Activated CD4-positive, alpha-beta T cell treated with anti-CD3 and anti-CD28 coated beads, Interleukin-2, amount 10 ng/mL, durations not matched to agents 7 days and 5 days (primary cell): ENCODE measurements around the gene CDKN2B. TPM values are rescaled to one million over a fixed set of nuclear protein-coding genes. Genes with fewer than 3 reads are reported as not detected.
"Not testable (repeated sequence)": the region's sequence is repeated elsewhere in the genome, so short reads cannot be mapped to it uniquely, and the experiment has no call there.

Source experiments
- CTCF ChIA-PET: fragments of 350-600 bp; sonication (Branson Sonifier 250); formaldehyde crosslinking; loops from one replicate; lab custom pipeline; 2021; ENCODE audit warnings: antibody characterized with exemption; lab: Charles Lee
- POLR2A ChIA-PET: fragments of 350-600 bp; sonication (Branson Sonifier 250); formaldehyde crosslinking; loops from one replicate; lab custom pipeline; 2021; ENCODE audit warnings: antibody characterized with exemption; lab: Charles Lee
- DNase-seq: peaks from one replicate; pipeline ENCODE4 v3.0.0-alpha.2; 2020
- H3K27ac Mint-ChIP-seq: one replicate; pipeline ENCODE4 v1.8.0; 2021; ENCODE audit warnings: mild to moderate bottlenecking, moderate library complexity, mixed read lengths
- H3K27me3 Mint-ChIP-seq: one replicate; pipeline ENCODE4 v1.8.0; 2021; ENCODE audit warnings: mixed read lengths
- H3K36me3 Mint-ChIP-seq: one replicate; pipeline ENCODE4 v1.8.0; 2021; ENCODE audit warnings: low read depth, mixed read lengths
- H3K4me1 Mint-ChIP-seq: one replicate; pipeline ENCODE4 v1.8.0; 2021; ENCODE audit warnings: mixed read lengths
- H3K4me3 Mint-ChIP-seq: one replicate; pipeline ENCODE4 v1.8.0; 2021; ENCODE audit warnings: mild to moderate bottlenecking, moderate library complexity, mixed read lengths
- H3K9me3 Mint-ChIP-seq: one replicate; pipeline ENCODE4 v1.8.0; 2021; ENCODE audit warnings: mixed read lengths
- total RNA-seq, 2 experiments: library from RNA; stranded (reverse); gene quantifications; one replicate each; pipeline ENCODE4 v1.2.3, GENCODE V29; 2021

Gene CDKN2B, protein sequence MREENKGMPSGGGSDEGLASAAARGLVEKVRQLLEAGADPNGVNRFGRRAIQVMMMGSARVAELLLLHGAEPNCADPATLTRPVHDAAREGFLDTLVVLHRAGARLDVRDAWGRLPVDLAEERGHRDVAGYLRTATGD
- total RNA-seq, result under 1 TPM; 0.65 to 0.87 TPM

DNA sequence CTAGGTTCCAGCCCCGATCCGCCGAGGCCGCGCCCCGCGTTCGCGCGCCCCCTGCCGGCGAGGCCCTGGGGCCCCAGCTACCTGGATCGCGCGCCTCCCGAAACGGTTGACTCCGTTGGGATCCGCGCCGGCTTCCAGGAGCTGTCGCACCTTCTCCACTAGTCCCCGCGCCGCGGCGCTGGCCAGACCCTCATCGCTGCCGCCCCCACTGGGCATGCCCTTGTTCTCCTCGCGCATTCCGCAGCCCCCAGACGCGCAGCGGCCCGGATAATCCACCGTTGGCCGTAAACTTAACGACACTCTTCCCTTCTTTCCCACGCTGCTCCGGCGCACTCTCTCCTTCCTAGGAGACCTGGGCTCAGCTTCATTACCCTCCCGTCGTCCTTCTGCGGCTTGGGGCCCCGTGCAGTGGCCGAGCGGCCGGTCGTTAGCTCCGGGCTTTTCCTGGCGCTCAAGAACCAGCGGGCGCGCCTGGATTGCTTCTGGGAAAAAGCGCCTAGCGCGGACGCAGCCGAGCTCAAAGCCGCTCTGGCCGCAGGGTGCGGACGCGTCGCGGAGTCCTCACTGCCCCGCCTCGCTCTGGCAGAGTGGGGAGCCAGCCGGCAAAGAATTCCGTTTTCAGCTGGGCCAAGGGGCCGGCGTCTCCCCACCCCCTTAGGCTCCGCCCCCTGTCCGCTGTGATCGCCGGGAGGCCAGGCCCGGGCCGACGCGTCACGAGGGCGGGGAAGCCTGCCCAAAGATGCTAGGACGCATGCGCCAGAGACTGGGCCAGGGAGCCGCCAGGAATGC lies at the start of gene CDKN2B:
Gene CDKN2B (minus strand): TSS at position 589 of the 789 bp plus-strand sequence. CDS start 352 bp downstream, at position 237.
- H3K9me3 Mint-ChIP-seq, result no peaks in the 10 kb centered on the region
- peaks cover 33% of the 10 kb centered on the region for H3K4me1 Mint-ChIP-seq
- CTCF ChIA-PET, result interaction anchor here (0.6 to 4.1 kb wide), 27 partner anchors 11 to 196 kb away, joined by 3 to 24 read pairs (median 5); partner anchors contain the start of genes CDKN2A and CDKN2B-AS1
- H3K36me3 Mint-ChIP-seq, result peaks cover 5% of the 10 kb centered on the region
- peak; percentile 62 for DNase-seq
- H3K27ac Mint-ChIP-seq, result no peak within 1 kb of the TSS
- POLR2A ChIA-PET, result no interaction called here
- peaks cover 71% of the 10 kb centered on the region for H3K27me3 Mint-ChIP-seq
- peak within 1 kb of the TSS; percentile 75 for H3K4me3 Mint-ChIP-seq

GRCh38 chr9:22057972-22058371 lies 48.9 kb upstream of the CDKN2B start:
- POLR2A ChIA-PET, DNase-seq, H3K27ac Mint-ChIP-seq, H3K4me3 Mint-ChIP-seq, CTCF ChIA-PET: not testable (repeated sequence)
- peaks cover 10% of the 10 kb centered on the region for H3K9me3 Mint-ChIP-seq
- H3K27me3 Mint-ChIP-seq, result peaks cover 31% of the 10 kb centered on the region
- peaks cover 18% of the 10 kb centered on the region for H3K4me1 Mint-ChIP-seq
- peaks cover 17% of the 10 kb centered on the region for H3K36me3 Mint-ChIP-seq

GRCh38 chr9:22056402-22056801 lies 47.3 kb upstream of the CDKN2B start:
- CTCF ChIA-PET, result interaction anchor here (1.0 kb wide), 1 partner anchor 8 kb away, joined by 3 read pairs; no protein-coding TSS in a partner anchor
- Mint-ChIP-seq H3K4me3 (no peak overlapping the region), H3K36me3 (peaks cover 22% of the 10 kb centered on the region), H3K9me3 (peaks cover 10% of the 10 kb centered on the region), H3K27me3 (peaks cover 23% of the 10 kb centered on the region), H3K27ac (no peak overlapping the region), H3K4me1 (peaks cover 33% of the 10 kb centered on the region)
- no peak for DNase-seq
- POLR2A ChIA-PET, result no interaction called here

DNA sequence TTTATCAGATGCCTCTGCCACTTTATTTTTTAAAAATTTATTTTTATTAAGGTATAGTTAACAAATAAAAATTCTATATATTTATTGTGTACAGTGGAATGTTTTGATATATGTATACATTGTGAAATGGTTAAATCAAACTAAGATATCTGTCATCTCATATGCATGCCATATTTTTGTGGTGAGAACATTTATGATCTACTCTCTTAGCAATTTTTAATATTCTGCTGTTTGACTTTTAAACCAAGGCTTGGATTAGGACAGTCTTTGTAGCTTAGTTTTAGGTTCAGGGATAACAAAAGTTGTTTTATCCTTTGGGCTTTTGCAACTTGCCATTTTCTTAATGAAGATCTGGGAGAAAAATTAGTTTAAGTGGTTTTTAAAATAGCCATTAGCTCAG lies 46.0 kb upstream of the CDKN2B start:
- H3K4me1 Mint-ChIP-seq, result peaks cover 45% of the 10 kb centered on the region
- POLR2A ChIA-PET, result no interaction called here
- H3K36me3 Mint-ChIP-seq, result peaks cover 32% of the 10 kb centered on the region
- peaks cover 10% of the 10 kb centered on the region for H3K9me3 Mint-ChIP-seq
- no peak overlapping the region for H3K4me3 Mint-ChIP-seq
- DNase-seq, result no peak
- no peak overlapping the region for H3K27ac Mint-ChIP-seq
- CTCF ChIA-PET, result no interaction called here
- peaks cover 17% of the 10 kb centered on the region for H3K27me3 Mint-ChIP-seq

- no peak for DNase-seq
- Mint-ChIP-seq H3K36me3 (peaks cover 32% of the 10 kb centered on the region), H3K27ac (no peak overlapping the region), H3K27me3 (peaks cover 17% of the 10 kb centered on the region), H3K4me1 (peaks cover 46% of the 10 kb centered on the region), H3K9me3 (peaks cover 10% of the 10 kb centered on the region), H3K4me3 (no peak overlapping the region)
- POLR2A ChIA-PET, result no interaction called here
- CTCF ChIA-PET, result no interaction called here
Measured at GRCh38 chr9:22054529-22054928, 45.4 kb upstream of the CDKN2B start.

- CTCF ChIA-PET, result interaction anchor here (1.2 to 1.6 kb wide), 2 partner anchors 13 to 16 kb away, joined by 4 read pairs; no protein-coding TSS in a partner anchor
- Mint-ChIP-seq H3K4me1 (peaks cover 48% of the 10 kb centered on the region), H3K36me3 (peaks cover 33% of the 10 kb centered on the region)
Measured at GRCh38 chr9:22054076-22054475, 45.0 kb upstream of the CDKN2B start.

GRCh38 chr9:22053178-22053577 lies 44.1 kb upstream of the CDKN2B start:
- Mint-ChIP-seq H3K9me3 (peaks cover 1% of the 10 kb centered on the region), H3K27ac (peak overlapping the region; percentile 6), H3K4me1 (peaks cover 47% of the 10 kb centered on the region), H3K4me3 (no peak overlapping the region), H3K36me3 (peaks cover 30% of the 10 kb centered on the region), H3K27me3 (peaks cover 20% of the 10 kb centered on the region)
- CTCF ChIA-PET, result interaction anchor here (0.6 to 1.6 kb wide), 5 partner anchors 11 to 45 kb away, joined by 3 to 5 read pairs (median 4); no protein-coding TSS in a partner anchor
- POLR2A ChIA-PET, result no interaction called here
- DNase-seq, result no peak

More at GRCh38 chr9:22054076-22054475, 45.0 kb upstream of the CDKN2B start:
- no peak for DNase-seq
- POLR2A ChIA-PET, result no interaction called here
- H3K9me3 Mint-ChIP-seq, result peaks cover 10% of the 10 kb centered on the region
- no peak overlapping the region for H3K4me3 Mint-ChIP-seq
- peaks cover 19% of the 10 kb centered on the region for H3K27me3 Mint-ChIP-seq
- H3K27ac Mint-ChIP-seq, result no peak overlapping the region

DNA sequence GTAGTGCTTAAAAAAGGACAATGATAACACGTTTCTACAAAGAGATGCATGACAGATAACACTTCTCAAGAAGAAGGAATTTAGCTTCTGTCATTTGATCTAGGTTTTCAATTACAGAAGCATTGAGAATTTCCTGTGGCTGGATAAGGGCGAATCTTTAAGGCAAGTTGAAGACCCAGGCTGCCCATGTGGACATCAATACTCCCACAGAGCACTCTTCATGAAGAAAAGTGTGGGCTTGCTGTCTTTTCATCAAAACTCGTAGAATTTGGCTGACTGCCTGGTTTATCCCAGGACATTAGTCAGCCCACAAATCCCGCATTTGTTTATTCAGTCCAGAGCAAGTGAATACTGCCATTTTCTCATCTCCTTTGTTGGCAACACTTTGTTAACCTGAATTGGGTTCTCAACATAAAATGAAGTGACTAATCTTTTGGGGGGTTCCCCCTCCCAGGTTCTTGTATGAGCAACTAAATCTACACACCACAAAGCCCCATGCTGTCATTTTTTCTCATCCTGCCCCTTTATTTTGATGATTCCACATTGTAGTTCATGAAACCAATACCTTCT lies 43.4 kb upstream of the CDKN2B start:
- Mint-ChIP-seq H3K4me3 (no peak overlapping the region), H3K4me1 (peaks cover 46% of the 10 kb centered on the region), H3K27me3 (peaks cover 21% of the 10 kb centered on the region), H3K27ac (peak overlapping the region; percentile 6), H3K9me3 (no peaks in the 10 kb centered on the region), H3K36me3 (peaks cover 29% of the 10 kb centered on the region)
- DNase-seq, result peak; percentile 33
- POLR2A ChIA-PET, result no interaction called here
- CTCF ChIA-PET, result interaction anchor here (0.8 to 1.6 kb wide), 4 partner anchors 11 to 15 kb away, joined by 4 to 5 read pairs (median 4); no protein-coding TSS in a partner anchor

DNA sequence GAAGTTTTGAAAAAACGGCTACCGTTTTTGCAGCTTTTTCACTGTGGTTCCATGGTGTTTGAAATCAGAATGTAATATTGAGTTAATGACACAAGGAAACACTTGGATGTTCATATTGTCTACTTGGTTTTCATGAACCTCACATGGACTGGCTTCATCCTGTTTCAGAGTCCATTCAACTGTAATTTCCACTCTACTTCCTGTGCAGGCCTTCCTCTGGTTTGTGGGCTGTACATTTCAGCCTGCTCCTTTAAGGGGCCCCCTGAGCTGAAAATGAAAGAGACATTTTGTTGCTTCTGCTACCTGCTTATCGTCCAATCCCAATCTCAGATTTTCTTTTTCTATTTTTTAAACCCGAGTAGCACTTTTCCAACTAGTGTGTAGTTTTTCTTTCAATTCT lies 41.8 kb upstream of the CDKN2B start:
- Mint-ChIP-seq H3K9me3 (no peaks in the 10 kb centered on the region), H3K4me1 (peaks cover 55% of the 10 kb centered on the region), H3K27ac (peak overlapping the region; percentile 64), H3K36me3 (peaks cover 24% of the 10 kb centered on the region), H3K27me3 (peaks cover 31% of the 10 kb centered on the region), H3K4me3 (peak overlapping the region; percentile 19)
- peak; percentile 21 for DNase-seq
- CTCF ChIA-PET, result interaction anchor here (0.6 kb wide), 1 partner anchor 12 kb away, joined by 3 read pairs; no protein-coding TSS in a partner anchor
- POLR2A ChIA-PET, result interaction anchor here (0.6 kb wide), 1 partner anchor 121 kb away, joined by 3 read pairs; no protein-coding TSS in a partner anchor

GRCh38 chr9:22049411-22049810 lies 40.3 kb upstream of the CDKN2B start:
- H3K9me3 Mint-ChIP-seq, result no peaks in the 10 kb centered on the region
- no peak overlapping the region for H3K27ac Mint-ChIP-seq
- no peak for DNase-seq
- ChIA-PET POLR2A (interaction anchor here (0.6 kb wide), 1 partner anchor 31 kb away, joined by 4 read pairs; no protein-coding TSS in a partner anchor), CTCF (interaction anchor here (1.0 kb wide), 1 partner anchor 236 kb away, joined by 3 read pairs; no protein-coding TSS in a partner anchor)
- H3K36me3 Mint-ChIP-seq, result peaks cover 22% of the 10 kb centered on the region
- H3K4me3 Mint-ChIP-seq, result no peak overlapping the region
- H3K4me1 Mint-ChIP-seq, result peaks cover 67% of the 10 kb centered on the region
- H3K27me3 Mint-ChIP-seq, result peaks cover 32% of the 10 kb centered on the region

- CTCF ChIA-PET, result interaction anchor here (1.0 to 1.3 kb wide), 3 partner anchors 8 to 39 kb away, joined by 3 to 5 read pairs (median 4); partner anchors contain the start of gene CDKN2B
- peaks cover 52% of the 10 kb centered on the region for H3K4me1 Mint-ChIP-seq
- H3K27ac Mint-ChIP-seq, result no peak overlapping the region
Measured at GRCh38 chr9:22047596-22047995, 38.5 kb upstream of the CDKN2B start.

DNA sequence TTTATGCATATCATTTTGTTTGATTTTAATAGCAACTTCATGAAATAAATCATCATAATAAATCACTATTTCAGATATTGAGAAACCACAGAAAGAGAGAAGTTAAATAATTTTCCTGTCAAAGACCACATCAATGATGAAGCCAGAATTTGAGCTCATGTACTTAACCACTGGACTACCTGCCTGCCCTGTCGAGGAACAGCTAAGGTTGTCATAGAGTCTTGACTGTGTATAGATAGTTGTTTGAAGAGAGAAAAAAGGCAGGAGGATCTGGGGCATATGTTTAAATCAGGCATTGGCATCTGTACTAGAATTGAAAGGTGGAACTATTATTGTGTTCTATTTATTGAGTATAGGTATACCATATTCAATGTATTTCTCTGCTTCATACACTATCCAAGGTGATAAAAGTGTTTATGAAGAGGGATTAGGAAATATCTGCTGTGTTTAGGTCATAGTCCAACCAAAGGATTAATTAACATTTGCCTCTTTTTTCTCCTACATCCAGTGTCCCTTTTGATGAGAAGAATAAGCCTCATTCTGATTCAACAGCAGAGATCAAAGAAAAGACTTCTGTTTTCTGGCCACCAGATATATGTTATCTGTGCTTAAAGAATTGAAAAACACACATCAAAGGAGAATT lies 37.3 kb upstream of the CDKN2B start:
- peaks cover 51% of the 10 kb centered on the region for H3K27me3 Mint-ChIP-seq
- no peak overlapping the region for H3K27ac Mint-ChIP-seq
- POLR2A ChIA-PET, result no interaction called here
- no peak for DNase-seq
- peaks cover 44% of the 10 kb centered on the region for H3K4me1 Mint-ChIP-seq
- H3K4me3 Mint-ChIP-seq, result no peak overlapping the region
- peaks cover 17% of the 10 kb centered on the region for H3K36me3 Mint-ChIP-seq
- H3K9me3 Mint-ChIP-seq, result no peaks in the 10 kb centered on the region
- CTCF ChIA-PET, result no interaction called here

More at GRCh38 chr9:22047596-22047995, 38.5 kb upstream of the CDKN2B start:
- no peaks in the 10 kb centered on the region for H3K9me3 Mint-ChIP-seq
- POLR2A ChIA-PET, result no interaction called here
- peaks cover 43% of the 10 kb centered on the region for H3K27me3 Mint-ChIP-seq
- peaks cover 22% of the 10 kb centered on the region for H3K36me3 Mint-ChIP-seq
- H3K4me3 Mint-ChIP-seq, result no peak overlapping the region
- DNase-seq, result no peak
